Mucosa of descending colon (tissue), 3 donors: ENCODE results near the gene HPSE2. TPM values are rescaled to one million over a fixed set of nuclear protein-coding genes. Genes with fewer than 3 reads are reported as not detected.

Source experiments
- ATAC-seq: fragments of 200-7000 bp; cut with Tn5 transposase; one replicate; pipeline ENCODE4 v1.9.1; 2020; ENCODE audit warnings: mild to moderate bottlenecking, moderate library complexity
- DNase-seq, 3 donors: peaks; one replicate each; pipeline ENCODE4 v3.0.0-alpha.2; 2020
- H3K36me3 ChIP-seq: fragments of 200-600 bp; one replicate; pipeline ENCODE4 v1.8.0; 2021; ENCODE audit warnings: low read depth, mild to moderate bottlenecking
- H3K4me1 ChIP-seq: fragments of 200-600 bp; one replicate; pipeline ENCODE4 v1.8.0; 2021; ENCODE audit warnings: low read depth, mild to moderate bottlenecking
- H3K4me3 ChIP-seq: fragments of 200-600 bp; one replicate; pipeline ENCODE4 v1.8.0; 2021; ENCODE audit warnings: mild to moderate bottlenecking
- H3K9me3 ChIP-seq: fragments of 200-600 bp; one replicate; pipeline ENCODE4 v1.8.0; 2021; ENCODE audit warnings: mild to moderate bottlenecking
- intact Hi-C, 2 donors: fragments of 100-400 bp; cut with DNase I in 1 of 2; cut with micrococcal nuclease in 1 of 2; formaldehyde crosslinking; loops; one replicate each; pipeline versions ENCODE4 v1.11.0 to v1.11.1; 2022; cut with DNase I, micrococcal nuclease
- total RNA-seq, 3 donors: library from RNA; stranded (reverse); fragmentation: NEBNext Ultra II Directional in 2 of 3; extraction: Animal tissue kit (Norgen Biotek cat#: 25700) in 2 of 3; gene quantifications; one replicate each; pipeline versions ENCODE4 v1.2.1 to v1.2.4, GENCODE V29; 2021 to 2023
- TF ChIP-seq, protein P1 (sequence below): fragments of 200-600 bp; IDR thresholded peaks from one replicate; pipeline ENCODE4 v1.8.0; 2022; ENCODE audit warnings: antibody characterized with exemption, mild to moderate bottlenecking
- donor health status: DM: no; HTN: no; CAD: no; lungs with moderate emphysema.
- donor health status: DM: no; HTN: no; CAD: no.
- donor health status: DM: no; HTN: yes; CAD: no.

HPSE2 gene
- total RNA-seq, 3 donors from 2014 or later = 1.3 to 3.7 (median 2.4) TPM

DNA sequence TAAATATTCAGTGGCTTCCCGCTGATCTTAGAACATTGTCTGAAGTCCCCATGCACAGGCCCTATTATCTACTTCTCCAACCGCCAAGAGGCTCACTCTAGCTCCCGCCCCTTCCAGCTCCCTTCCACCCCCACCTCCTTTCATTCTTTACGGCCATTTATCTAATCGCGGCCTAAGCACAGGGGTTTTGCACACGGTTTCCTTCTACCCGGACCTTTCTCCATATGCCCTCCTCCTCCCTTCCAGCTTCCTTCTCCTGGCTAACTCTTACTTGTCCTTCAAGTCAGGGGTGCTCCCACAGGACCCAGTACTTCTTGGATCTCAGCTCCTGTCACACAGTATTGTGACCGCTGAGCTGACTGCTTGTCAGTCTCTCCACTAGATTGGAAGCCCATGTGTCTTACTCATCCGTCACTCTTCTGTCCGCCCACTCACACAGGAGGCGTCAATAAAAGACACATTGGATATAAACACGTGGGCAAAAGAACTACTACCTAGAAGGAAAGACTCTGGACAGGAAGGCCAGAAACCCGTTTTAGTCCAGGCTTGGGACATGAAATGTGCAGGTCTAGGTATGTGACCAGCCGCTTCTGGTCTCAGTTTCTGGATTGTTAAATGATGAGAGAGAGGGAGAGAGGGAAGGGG lies 768.7 kb downstream of the HPSE2 start:
- Histone ChIP-seq H3K9me3 (no peaks in the 10 kb centered on the region), H3K36me3 (no peaks in the 10 kb centered on the region), H3K4me1 (no peaks in the 10 kb centered on the region), H3K4me3 (no peak overlapping the region)
- TF ChIP-seq, protein P1, sequence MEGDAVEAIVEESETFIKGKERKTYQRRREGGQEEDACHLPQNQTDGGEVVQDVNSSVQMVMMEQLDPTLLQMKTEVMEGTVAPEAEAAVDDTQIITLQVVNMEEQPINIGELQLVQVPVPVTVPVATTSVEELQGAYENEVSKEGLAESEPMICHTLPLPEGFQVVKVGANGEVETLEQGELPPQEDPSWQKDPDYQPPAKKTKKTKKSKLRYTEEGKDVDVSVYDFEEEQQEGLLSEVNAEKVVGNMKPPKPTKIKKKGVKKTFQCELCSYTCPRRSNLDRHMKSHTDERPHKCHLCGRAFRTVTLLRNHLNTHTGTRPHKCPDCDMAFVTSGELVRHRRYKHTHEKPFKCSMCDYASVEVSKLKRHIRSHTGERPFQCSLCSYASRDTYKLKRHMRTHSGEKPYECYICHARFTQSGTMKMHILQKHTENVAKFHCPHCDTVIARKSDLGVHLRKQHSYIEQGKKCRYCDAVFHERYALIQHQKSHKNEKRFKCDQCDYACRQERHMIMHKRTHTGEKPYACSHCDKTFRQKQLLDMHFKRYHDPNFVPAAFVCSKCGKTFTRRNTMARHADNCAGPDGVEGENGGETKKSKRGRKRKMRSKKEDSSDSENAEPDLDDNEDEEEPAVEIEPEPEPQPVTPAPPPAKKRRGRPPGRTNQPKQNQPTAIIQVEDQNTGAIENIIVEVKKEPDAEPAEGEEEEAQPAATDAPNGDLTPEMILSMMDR = no peak
- DNase-seq (no peak), ATAC-seq (no peak)
- intact Hi-C loops = loop anchor here (5.0 to 10.0 kb wide), 2 partner anchors 708 to 780 kb away; no protein-coding TSS in a partner anchor

DNA sequence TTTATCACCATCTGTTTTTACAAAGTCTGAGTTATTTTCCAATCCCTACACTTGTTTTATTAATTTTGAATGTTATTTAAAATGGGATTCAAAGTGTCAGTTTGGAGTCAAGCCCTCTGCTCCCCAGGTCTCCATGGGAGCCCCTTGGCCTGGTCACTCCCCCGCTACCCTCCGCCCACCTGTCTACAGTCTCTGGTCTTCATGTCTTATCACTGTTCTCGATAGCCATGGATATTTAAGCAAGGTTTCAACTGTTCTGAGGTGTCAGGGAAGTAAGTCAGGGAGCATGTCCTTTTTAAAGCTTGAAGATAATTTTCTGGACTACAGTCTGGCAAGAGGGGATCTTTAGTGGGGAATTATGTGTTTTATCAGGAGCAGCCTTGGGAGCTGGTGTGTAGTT lies 769.8 kb downstream of the HPSE2 start:
- peaks cover 2% of the 10 kb centered on the region for H3K4me1 ChIP-seq
- DNase-seq (no peak), ATAC-seq (no peak)
- no peak overlapping the region for H3K4me3 ChIP-seq
- intact Hi-C loops = loop anchor here (5.0 to 10.0 kb wide), 2 partner anchors 709 to 781 kb away; no protein-coding TSS in a partner anchor
- H3K9me3 ChIP-seq = no peaks in the 10 kb centered on the region
- TF ChIP-seq, protein P1 = no peak
- H3K36me3 ChIP-seq = no peaks in the 10 kb centered on the region

DNA sequence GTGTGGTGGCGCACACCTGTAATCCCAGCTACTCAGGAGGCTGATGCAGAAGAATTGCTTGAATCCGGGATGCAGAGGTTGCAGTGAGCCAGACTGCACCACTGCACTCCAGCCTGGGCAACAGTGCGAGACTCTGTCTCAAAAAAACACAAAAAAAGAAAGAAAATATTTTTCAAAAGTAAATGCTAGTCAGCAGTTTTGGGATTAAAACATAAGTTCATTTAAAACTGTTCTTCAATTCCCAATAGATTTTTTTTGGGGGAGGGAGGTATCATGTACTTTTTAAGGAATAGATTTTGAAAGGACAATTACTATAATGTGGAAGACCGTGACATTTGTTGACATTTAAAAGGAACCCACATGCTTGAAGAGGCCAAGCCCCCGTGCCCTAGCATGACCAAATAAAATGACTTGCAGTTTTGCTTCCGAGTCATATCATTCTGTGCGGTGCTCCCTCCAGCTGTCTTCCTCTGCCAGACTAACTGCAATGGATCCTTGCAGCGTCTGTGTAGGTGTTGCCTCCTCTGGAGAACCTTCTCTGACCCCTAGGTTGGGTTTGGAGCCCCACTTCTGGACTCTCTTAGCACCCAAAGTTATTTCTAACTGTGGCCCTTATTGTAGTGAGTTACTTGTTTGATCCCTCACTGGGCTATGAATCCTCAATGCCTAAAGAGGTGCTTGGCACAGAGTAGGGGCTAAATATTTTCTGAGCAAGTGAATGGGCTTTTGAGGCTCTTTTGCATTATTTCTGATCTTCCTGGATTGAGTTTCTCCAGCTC lies 771.5 kb downstream of the HPSE2 start:
- intact Hi-C loops = loop anchor here in 1 of 2 donors (10.0 kb wide), 1 partner anchor 711 kb away; no protein-coding TSS in a partner anchor
- Histone ChIP-seq H3K4me3 (no peak overlapping the region), H3K36me3 (no peaks in the 10 kb centered on the region), H3K9me3 (no peaks in the 10 kb centered on the region), H3K4me1 (peaks cover 8% of the 10 kb centered on the region)
- TF ChIP-seq, protein P1 = no peak
- ATAC-seq (no peak), DNase-seq (no peak)

DNA sequence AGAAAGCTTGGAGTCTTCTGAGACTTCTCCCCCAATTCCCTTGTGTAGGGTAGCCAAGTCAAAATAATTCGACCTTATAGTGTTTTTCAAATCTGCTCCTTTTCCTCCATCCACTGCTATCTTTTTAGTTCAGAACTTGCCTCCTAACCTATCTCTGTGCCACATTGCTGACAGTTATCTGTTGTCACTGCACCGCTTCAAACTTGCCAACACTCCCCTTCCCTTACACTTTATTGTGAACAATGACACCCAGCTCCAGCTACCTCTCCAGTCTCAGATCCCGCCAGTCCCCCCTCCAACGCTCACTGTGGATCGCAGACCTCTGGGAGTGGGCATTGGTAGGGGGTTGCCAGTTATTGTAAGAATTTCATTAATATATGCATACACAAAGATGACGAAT lies 772.6 kb downstream of the HPSE2 start:
- Histone ChIP-seq H3K9me3 (no peaks in the 10 kb centered on the region), H3K4me1 (peaks cover 8% of the 10 kb centered on the region), H3K4me3 (no peak overlapping the region), H3K36me3 (no peaks in the 10 kb centered on the region)
- intact Hi-C loops = loop anchor here in 1 of 2 donors (10.0 kb wide), 1 partner anchor 712 kb away; no protein-coding TSS in a partner anchor
- TF ChIP-seq, protein P1 = no peak
- DNase-seq (no peak), ATAC-seq (no peak)

DNA sequence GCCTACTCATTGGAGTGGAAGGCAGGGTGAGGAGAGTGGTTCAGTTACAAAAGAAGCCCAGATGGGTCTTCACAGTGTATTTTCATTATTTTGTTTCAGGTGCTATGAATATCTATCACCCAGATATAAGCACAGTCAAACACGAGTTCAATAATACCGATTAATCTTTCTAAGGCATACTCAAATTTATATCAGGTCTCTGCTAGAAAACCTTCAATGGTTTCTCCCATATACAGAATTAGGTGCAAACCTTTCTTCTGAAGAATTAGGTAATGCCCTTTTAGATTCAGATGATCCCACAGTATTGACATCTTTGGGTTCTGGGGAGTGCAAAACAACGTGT lies 774.2 kb downstream of the HPSE2 start:
- H3K9me3 ChIP-seq = no peaks in the 10 kb centered on the region
- ATAC-seq (no peak), DNase-seq (no peak)
- no peak overlapping the region for H3K4me3 ChIP-seq
- H3K36me3 ChIP-seq = no peaks in the 10 kb centered on the region
- H3K4me1 ChIP-seq = peaks cover 8% of the 10 kb centered on the region
- intact Hi-C loops = loop anchor here in 1 of 2 donors (10.0 kb wide), 1 partner anchor 713 kb away; no protein-coding TSS in a partner anchor
- TF ChIP-seq, protein P1 = no peak
